H9 (cell line): ENCODE measurements around the gene EPS15. TPM values are rescaled to one million over a fixed set of nuclear protein-coding genes. Genes with fewer than 3 reads are reported as not detected.

ENCODE experiments used
- DNase-seq: peaks from one replicate; pipeline ENCODE4 v3.0.0-alpha.2; 2017
- H2AFZ ChIP-seq: one replicate; pipeline ENCODE4 v1.6.1; 2013; ENCODE audit warnings: mild to moderate bottlenecking, low read length, control low read depth, moderate library complexity
- H2AK5ac ChIP-seq: 2 replicates; pipeline ENCODE4 v1.6.1; 2013; ENCODE audit warnings: low read length, control low read depth, mixed read lengths; ENCODE audit not compliant: insufficient read length
- H2BK120ac ChIP-seq: one replicate; pipeline ENCODE4 v1.6.1; 2013; ENCODE audit warnings: low read depth, mild to moderate bottlenecking, low read length, control low read depth, inconsistent platforms; ENCODE audit not compliant: poor library complexity, severe bottlenecking
- H2BK12ac ChIP-seq: 2 replicates; pipeline ENCODE4 v1.6.1; 2013; ENCODE audit warnings: low read length, control low read depth, mixed read lengths, low read depth; ENCODE audit not compliant: insufficient read length
- H2BK15ac ChIP-seq: 2 replicates; pipeline ENCODE4 v1.6.1; 2013; ENCODE audit warnings: low read depth, low read length, control low read depth
- H2BK20ac ChIP-seq: one replicate; pipeline ENCODE4 v1.6.1; 2013; ENCODE audit warnings: low read depth, mild to moderate bottlenecking, low read length, control low read depth, inconsistent platforms; ENCODE audit not compliant: poor library complexity, severe bottlenecking
- H2BK5ac ChIP-seq: 2 replicates; pipeline ENCODE4 v1.6.1; 2013; ENCODE audit warnings: low read length, control low read depth, mixed read lengths; ENCODE audit not compliant: insufficient read length
- H3K14ac ChIP-seq: 2 replicates; pipeline ENCODE4 v1.6.1; 2013; ENCODE audit warnings: low read length, control low read depth; ENCODE audit not compliant: insufficient read depth
- H3K18ac ChIP-seq: 2 replicates; pipeline ENCODE4 v1.6.1; 2013; ENCODE audit warnings: low read depth, mild to moderate bottlenecking, mixed read lengths, low read length, control low read depth; ENCODE audit not compliant: insufficient read length
- H3K23ac ChIP-seq: 2 replicates; pipeline ENCODE4 v1.6.1; 2013; ENCODE audit warnings: low read length, control low read depth, mixed read lengths, low read depth; ENCODE audit not compliant: insufficient read length
- H3K23me2 ChIP-seq: 2 replicates; pipeline ENCODE4 v1.6.1; 2013; ENCODE audit warnings: low read depth, mild to moderate bottlenecking, mixed read lengths, low read length, control low read depth; ENCODE audit not compliant: insufficient read length, poor library complexity, severe bottlenecking
- H3K27ac ChIP-seq: 2 replicates; pipeline ENCODE4 v1.5.1; 2013; ENCODE audit warnings: low read length, control low read depth, mixed read lengths, low read depth; ENCODE audit not compliant: insufficient read length
- H3K27me3 ChIP-seq: 2 replicates; pipeline ENCODE4 v1.6.1; 2013; ENCODE audit warnings: low read length, control low read depth, inconsistent platforms; ENCODE audit not compliant: insufficient read depth
- H3K4ac ChIP-seq: 2 replicates; pipeline ENCODE4 v1.6.1; 2013; ENCODE audit warnings: low read depth, mild to moderate bottlenecking, control low read depth, inconsistent platforms, low read length, moderate library complexity
- H3K4me1 ChIP-seq: 2 replicates; pipeline ENCODE4 v1.6.1; 2013; ENCODE audit warnings: low read length, control low read depth, inconsistent platforms; ENCODE audit not compliant: insufficient read depth
- H3K4me2 ChIP-seq: 2 replicates; pipeline ENCODE4 v1.6.1; 2013; ENCODE audit warnings: low read length, control low read depth, mixed read lengths; ENCODE audit not compliant: insufficient read length, insufficient read depth
- H3K56ac ChIP-seq: 2 replicates; pipeline ENCODE4 v1.6.1; 2013; ENCODE audit warnings: low read depth, mild to moderate bottlenecking, mixed read lengths, low read length, control low read depth; ENCODE audit not compliant: insufficient read length
- H3K79me1 ChIP-seq: 2 replicates; pipeline ENCODE4 v1.6.1; 2013; ENCODE audit warnings: low read depth, mild to moderate bottlenecking, moderate library complexity, low read length, control low read depth, inconsistent platforms; ENCODE audit not compliant: insufficient read depth, poor library complexity, severe bottlenecking
- H3K79me2 ChIP-seq: 2 replicates; pipeline ENCODE4 v1.6.1; 2013; ENCODE audit warnings: low read length, control low read depth, inconsistent platforms; ENCODE audit not compliant: insufficient read depth
- H3K9ac ChIP-seq: 2 replicates; pipeline ENCODE4 v1.6.1; 2013; ENCODE audit warnings: low read length, control low read depth, mixed read lengths; ENCODE audit not compliant: insufficient read length; ENCODE audit errors: extremely low read depth
- H3K9me3 ChIP-seq: one replicate; pipeline ENCODE4 v1.6.1; 2013; ENCODE audit warnings: low read depth, low read length, inconsistent platforms; ENCODE audit not compliant: control insufficient read depth
- H3T11ph ChIP-seq: one replicate; pipeline ENCODE4 v1.6.1; 2013; ENCODE audit warnings: mild to moderate bottlenecking, low read length, control low read depth, inconsistent platforms
- H4K20me1 ChIP-seq: one replicate; pipeline ENCODE4 v1.6.1; 2013; ENCODE audit not compliant: control insufficient read depth, insufficient read length, insufficient read depth
- H4K5ac ChIP-seq: 2 replicates; pipeline ENCODE4 v1.6.1; 2013; ENCODE audit warnings: low read depth, mild to moderate bottlenecking, mixed read lengths, low read length, control low read depth; ENCODE audit not compliant: insufficient read length
- H4K8ac ChIP-seq: replicated peaks from 2 replicates; pipeline ENCODE4 v1.6.1; 2013; ENCODE audit warnings: low read length, control low read depth, mixed read lengths, low read depth; ENCODE audit not compliant: insufficient read length
- H4K91ac ChIP-seq: 2 replicates; pipeline ENCODE4 v1.6.1; 2013; ENCODE audit warnings: low read depth, mild to moderate bottlenecking, moderate library complexity, mixed read lengths, low read length, control low read depth; ENCODE audit not compliant: insufficient read length
- H3K27ac Mint-ChIP-seq, 3 experiments: 2 replicates in 2 of 3; 3 replicates in 1 of 3; pipeline ENCODE4 v1.8.0; 2020 to 2021; ENCODE audit warnings: mixed read lengths in 3 of 3, mild to moderate bottlenecking in 1 of 3, moderate library complexity in 1 of 3
- H3K27me3 Mint-ChIP-seq: 2 replicates; pipeline ENCODE4 v1.8.0; 2021; ENCODE audit warnings: low read depth, mild to moderate bottlenecking, moderate library complexity, mixed read lengths
- H3K36me3 Mint-ChIP-seq, 3 experiments: 2 replicates in 2 of 3; 3 replicates in 1 of 3; pipeline ENCODE4 v1.8.0; 2020 to 2021; ENCODE audit warnings: low read depth in 3 of 3, mixed read lengths in 3 of 3; ENCODE audit not compliant: insufficient read depth in 1 of 3
- H3K4me1 Mint-ChIP-seq, 2 experiments: 2 replicates each; pipeline ENCODE4 v1.8.0; 2020; ENCODE audit warnings: mixed read lengths in 2 of 2
- H3K4me3 Mint-ChIP-seq, 2 experiments: 2 replicates in 1 of 2; 3 replicates in 1 of 2; pipeline ENCODE4 v1.8.0; 2020 to 2021; ENCODE audit warnings: mild to moderate bottlenecking in 2 of 2, mixed read lengths in 2 of 2, moderate library complexity in 1 of 2
- H3K9me3 Mint-ChIP-seq, 2 experiments: 2 replicates in 1 of 2; 3 replicates in 1 of 2; pipeline ENCODE4 v1.8.0; 2020; ENCODE audit warnings: mild to moderate bottlenecking in 2 of 2, mixed read lengths in 2 of 2, moderate library complexity in 1 of 2
- CTCF ChIP-seq: fragments of 200-600 bp; sonication (generic); conservative IDR thresholded peaks from 3 replicates; pipeline ENCODE4 v1.8.0; 2021; ENCODE audit warnings: antibody characterized with exemption, mild to moderate bottlenecking
- total RNA-seq: library from RNA; stranded (reverse); gene quantifications from 2 replicates; pipeline ENCODE4 v1.2.1, GENCODE V29; 2021

EPS15 gene
- total RNA-seq, 1 experiment from 2014 or later, result 44.1 TPM

- no peak overlapping the region for H3K4me3 Mint-ChIP-seq
- H4K5ac ChIP-seq, result no peak overlapping the region
- no peaks in the 10 kb centered on the region for H3K27me3 Mint-ChIP-seq
- no peak overlapping the region for H2AK5ac ChIP-seq
- no peaks in the 10 kb centered on the region for H4K20me1 ChIP-seq
- no peak for TF ChIP-seq CTCF
- no peak overlapping the region for H2AFZ ChIP-seq
- no peaks in the 10 kb centered on the region for H3K4me1 ChIP-seq
- H3K4ac ChIP-seq, result no peak overlapping the region
- no peaks in the 10 kb centered on the region for H3K36me3 Mint-ChIP-seq
- H3K23ac ChIP-seq, result no peak overlapping the region
- H4K8ac ChIP-seq, result no peak overlapping the region
- no peaks in the 10 kb centered on the region for H3K79me1 ChIP-seq
- no peak for DNase-seq
- H3K27me3 ChIP-seq, result no peaks in the 10 kb centered on the region
- H3K79me2 ChIP-seq, result no peaks in the 10 kb centered on the region
- H3K23me2 ChIP-seq, result no peaks in the 10 kb centered on the region
- H3K9me3 ChIP-seq, result no peaks in the 10 kb centered on the region
- no peak overlapping the region for H3K27ac ChIP-seq
- H3K27ac Mint-ChIP-seq, result no peak overlapping the region
- no peak overlapping the region for H3K14ac ChIP-seq
- H3K9ac ChIP-seq, result no peak overlapping the region
- H3K4me2 ChIP-seq, result no peak overlapping the region
- H4K91ac ChIP-seq, result no peak overlapping the region
- no peak overlapping the region for H2BK120ac ChIP-seq
- H3T11ph ChIP-seq, result no peak overlapping the region
- H2BK12ac ChIP-seq, result no peak overlapping the region
- H2BK20ac ChIP-seq, result no peak overlapping the region
- H3K18ac ChIP-seq, result no peak overlapping the region
- no peak overlapping the region for H2BK5ac ChIP-seq
- no peaks in the 10 kb centered on the region for H3K9me3 Mint-ChIP-seq
- H3K4me1 Mint-ChIP-seq, result peaks cover 5 to 6% of the 10 kb centered on the region in 2 experiments; a peak in 2 of 4 replicates
- no peak overlapping the region for H3K56ac ChIP-seq
- H2BK15ac ChIP-seq, result no peak overlapping the region
These were observed 8.1 kb upstream of the EPS15 start for GRCh38 chr1:51527144-51527543.
